ENCODE data around the gene KCNG4.

Gene KCNG4

GRCh38 chr16:84262939-84263338 lies 23.1 kb upstream of the KCNG4 start:
- no peak for DNase-seq

DNA sequence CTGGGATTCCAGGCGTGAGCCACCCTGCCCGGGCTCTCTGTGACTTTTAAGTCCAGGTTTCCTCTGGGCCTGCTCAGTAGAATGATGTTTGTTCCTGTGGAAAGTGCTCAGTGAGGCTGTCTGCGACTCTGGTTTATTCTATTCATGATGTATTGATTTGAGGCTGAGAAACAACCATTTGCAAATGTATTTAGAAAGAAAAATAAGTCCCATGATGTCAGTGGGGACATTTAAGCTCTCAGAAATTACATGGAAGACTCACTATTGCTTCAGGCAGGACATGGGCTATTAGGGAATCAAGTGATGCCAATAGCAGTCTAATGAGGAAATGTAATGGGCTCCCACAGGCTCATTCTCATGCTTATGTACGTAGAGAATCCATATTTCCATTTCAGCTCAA lies 22.2 kb upstream of the KCNG4 start:
- no peak for DNase-seq

- DNase-seq = no peak
Measured at GRCh38 chr16:84260766-84261554, 21.1 kb upstream of the KCNG4 start.

- DNase-seq = no peak
Measured at GRCh38 chr16:84259691-84260090, 19.9 kb upstream of the KCNG4 start.

GRCh38 chr16:84258266-84258665 lies 18.5 kb upstream of the KCNG4 start:
- DNase-seq = no peak

DNA sequence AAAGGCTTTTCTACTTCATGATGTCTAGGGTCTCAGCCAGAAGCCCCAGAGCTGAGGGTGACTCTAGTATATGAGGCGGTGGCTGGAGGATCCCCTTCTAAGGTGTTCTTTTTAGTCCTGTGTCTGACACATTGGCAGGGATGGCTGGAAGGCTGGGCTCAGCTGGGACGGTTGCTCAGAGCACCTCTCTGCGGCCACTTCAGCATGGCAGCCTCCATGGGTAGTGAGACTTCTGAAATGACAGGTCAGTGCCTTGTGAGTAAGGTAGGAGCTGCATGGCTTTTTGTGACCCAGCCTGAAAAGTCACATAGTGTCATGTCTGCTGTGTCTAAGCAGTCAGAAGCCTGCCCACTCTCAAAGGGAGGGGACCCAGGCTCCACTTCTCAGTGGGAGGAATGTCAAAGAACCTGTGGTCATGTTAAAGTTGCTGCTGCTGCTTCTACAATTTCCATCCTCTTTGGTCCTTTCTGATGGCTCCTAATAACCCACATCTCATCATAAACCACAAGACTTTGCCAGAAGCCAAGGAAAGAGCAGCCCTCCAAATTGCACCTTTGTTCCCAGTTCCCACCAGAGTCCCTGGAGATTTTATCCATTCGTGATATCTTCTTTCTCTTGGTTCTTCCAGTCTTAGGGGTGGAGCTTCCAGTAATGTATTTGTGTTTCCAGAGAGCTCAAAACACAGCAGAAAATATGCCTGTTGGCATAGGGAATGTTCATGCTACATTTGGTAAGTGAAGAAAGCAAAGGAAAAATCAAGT lies 15.4 kb upstream of the KCNG4 start:
- no peak for DNase-seq

- DNase-seq = no peak
Measured at GRCh38 chr16:84254062-84254461, 14.2 kb upstream of the KCNG4 start.

DNA sequence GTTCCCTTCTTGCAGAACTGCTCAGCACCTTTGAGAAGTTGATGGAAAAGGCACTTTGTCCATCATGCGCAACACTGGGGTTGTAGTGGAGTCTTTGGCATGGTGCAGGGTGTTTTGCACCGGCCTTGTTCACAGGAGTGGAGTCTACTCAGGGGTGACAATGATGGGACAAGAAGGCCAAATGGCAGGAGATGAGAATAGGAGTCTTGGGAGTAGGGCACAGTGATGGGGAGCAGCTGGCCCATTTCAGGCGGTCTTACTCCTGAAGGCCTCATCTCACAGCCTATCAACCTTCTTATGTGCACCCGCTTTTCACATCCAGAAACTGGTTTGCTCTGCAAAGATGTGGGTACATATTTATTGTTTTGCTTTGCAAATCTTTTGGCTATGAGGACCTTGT lies 13.4 kb upstream of the KCNG4 start:
- DNase-seq = no peak

DNA sequence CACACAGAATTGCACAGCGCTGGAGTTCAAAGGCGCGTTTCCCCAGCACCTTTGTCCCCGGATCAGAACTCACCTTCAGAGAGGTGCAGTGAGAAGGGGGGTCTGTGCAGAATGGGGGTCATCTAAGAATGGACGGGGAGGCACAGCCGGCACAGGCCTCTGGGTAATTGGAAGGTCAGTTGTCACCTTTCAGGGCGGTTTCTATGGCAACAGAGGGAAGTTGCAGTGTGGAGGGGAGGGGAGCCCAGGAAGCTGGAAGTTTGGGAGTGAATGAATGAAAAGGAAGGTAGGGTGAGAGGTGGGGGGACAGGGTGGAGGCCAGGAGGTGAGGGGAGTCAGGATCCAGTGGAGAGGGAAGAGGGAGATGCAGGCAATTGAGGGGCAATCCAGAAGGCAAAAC lies 12.4 kb upstream of the KCNG4 start:
- DNase-seq = no peak

- DNase-seq = no peak
Measured at GRCh38 chr16:84247844-84248243, 8.0 kb upstream of the KCNG4 start.

DNA sequence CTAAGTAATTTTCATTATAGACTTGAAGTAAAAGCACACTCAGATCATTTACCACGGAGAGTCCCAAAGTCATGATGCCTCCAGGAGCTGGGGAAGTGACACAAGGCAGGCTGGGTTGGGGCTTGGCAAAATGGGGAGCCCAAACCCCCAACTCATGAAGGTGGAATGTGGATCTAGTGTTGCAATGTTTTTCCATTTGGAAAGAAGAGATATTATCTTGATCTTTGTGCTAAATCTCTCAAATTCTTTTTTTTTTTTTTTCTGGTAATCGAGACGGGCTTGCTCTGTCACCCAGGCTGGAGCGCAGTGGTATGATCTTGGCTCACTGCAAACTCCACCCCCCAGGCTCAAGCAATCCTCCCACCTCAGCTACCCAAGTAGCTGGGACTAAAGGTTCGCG lies 7.5 kb upstream of the KCNG4 start:
- no peak for DNase-seq

DNA sequence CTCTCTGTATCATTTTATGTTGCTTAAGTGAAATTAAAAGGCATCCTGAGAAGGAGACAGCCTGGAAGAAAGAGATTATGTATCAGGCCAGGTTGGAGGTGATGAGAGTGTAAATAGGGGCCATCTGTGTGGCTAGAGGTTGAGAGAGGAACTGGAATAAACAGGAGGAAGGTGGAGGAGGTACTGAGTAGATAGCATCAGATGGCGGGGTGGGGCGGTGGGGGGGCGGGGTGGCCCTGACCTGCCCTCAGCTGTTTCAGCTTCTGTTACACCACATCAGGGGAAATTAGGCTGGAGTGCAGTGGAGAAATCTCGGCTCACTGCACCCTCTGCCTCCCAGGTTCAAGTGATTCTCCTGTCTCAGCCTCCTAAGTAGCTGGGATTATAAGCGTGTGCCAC lies 6.9 kb upstream of the KCNG4 start:
- no peak for DNase-seq

DNA sequence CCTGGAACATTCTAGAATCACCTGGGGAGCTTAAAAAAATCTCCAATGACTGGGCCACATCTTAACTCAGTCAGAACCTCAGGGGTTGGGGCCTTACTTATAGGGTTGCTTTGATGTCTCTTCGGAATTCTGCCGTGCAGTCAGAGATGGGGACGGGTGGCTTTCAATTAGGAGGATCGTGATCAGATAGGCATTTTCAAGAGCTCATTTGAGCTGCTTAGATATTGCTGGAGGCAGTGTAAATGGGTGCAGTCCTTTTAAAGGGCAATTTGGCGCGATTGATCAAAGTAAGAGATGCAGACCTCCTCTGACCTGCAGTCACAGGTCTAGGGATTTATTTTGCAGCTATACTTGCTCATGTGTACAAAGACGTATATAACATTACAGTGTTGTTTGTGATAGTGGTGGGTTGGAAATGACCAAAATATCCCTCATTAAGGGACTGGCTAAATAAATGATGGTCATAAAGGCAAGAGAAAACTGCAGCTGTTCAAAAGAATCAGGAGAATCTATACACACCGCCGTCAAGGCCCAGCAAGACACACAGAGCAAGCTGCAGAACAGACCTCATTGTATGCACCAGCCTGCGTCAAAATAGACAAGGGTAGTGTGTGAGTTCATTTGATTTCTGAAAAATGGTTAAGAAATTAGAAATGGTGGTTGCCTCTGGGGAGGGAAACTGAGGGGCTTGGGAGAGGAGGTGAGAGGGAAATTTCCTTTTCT lies 6.3 kb upstream of the KCNG4 start:
- DNase-seq = no peak

- no peak for DNase-seq
Measured at GRCh38 chr16:84244728-84245127, 4.9 kb upstream of the KCNG4 start.

GRCh38 chr16:84243732-84244131 lies 3.9 kb upstream of the KCNG4 start:
- DNase-seq = no peak

DNA sequence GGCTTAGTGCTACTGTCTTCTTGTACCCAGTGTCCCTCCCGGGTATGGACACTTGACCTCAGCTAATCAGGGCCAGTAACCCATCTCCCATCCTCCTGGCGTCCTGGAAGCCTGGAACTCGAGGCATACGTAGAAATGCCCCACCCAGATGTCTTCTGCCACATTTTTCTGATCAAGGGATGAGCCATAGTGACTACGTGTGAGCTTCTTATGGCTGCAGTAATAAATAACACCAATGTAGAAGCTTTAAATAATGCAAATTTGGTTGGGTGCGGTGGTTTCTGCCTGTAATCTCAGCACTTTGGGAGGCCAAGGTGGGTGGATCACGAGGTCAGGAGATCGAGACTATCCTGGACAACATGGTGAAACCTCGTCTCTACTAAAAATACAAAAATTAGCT lies 3.0 kb upstream of the KCNG4 start:
- DNase-seq = no peak

GRCh38 chr16:84241778-84242177 lies 2.0 kb upstream of the KCNG4 start:
- no peak for DNase-seq

GRCh38 chr16:84240455-84240854 lies 643 bp upstream of the KCNG4 start:
- DNase-seq = no peak

- DNase-seq = no peak
Measured at GRCh38 chr16:84239141-84239769, 557 bp downstream of the KCNG4 start.

GRCh38 chr16:84237994-84238750 lies 1.6 kb downstream of the KCNG4 start:
- DNase-seq = no peak

DNA sequence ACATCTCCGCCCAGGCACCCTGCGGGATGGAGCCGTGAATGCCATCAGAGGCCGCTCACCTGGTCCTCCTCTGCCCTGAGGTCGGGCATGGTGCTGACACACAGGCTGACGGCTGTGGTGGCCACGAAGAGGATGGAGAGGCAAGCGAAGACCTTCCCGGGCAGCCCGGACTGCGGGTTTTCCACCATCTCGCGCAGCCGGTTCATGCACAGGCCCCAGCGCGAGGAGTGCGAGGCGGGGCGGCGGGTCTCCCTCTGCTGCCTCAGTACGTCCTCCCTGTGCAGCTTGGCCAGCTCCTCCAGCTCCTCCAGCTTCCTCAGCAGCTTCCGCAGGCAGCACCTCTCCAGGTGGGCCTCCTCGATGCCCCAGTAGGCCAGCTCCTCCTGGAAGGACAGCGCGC lies 3.1 kb downstream of the KCNG4 start:
- DNase-seq = no peak

All from SIG-M5 (cell line).